IPS DF 6.9 (cell line): ENCODE results near the gene CDKN2AIP.

Experiments
- DNase-seq: peaks from one replicate; pipeline ENCODE4 v3.0.0-alpha.2; 2013; ENCODE audit warnings: low read depth, low spot score
- H3K27ac ChIP-seq: one replicate; pipeline ENCODE4 v1.5.1; 2013; ENCODE audit warnings: low read length, control low read depth
- H3K27me3 ChIP-seq: 2 replicates; pipeline ENCODE4 v1.6.1; 2013; ENCODE audit warnings: mild to moderate bottlenecking, low read length; ENCODE audit not compliant: control insufficient read depth, insufficient read depth
- H3K36me3 ChIP-seq: 2 replicates; pipeline ENCODE4 v1.6.1; 2013; ENCODE audit warnings: low read length; ENCODE audit not compliant: control insufficient read depth, insufficient read depth
- H3K4me1 ChIP-seq: 2 replicates; pipeline ENCODE4 v1.6.1; 2013; ENCODE audit warnings: low read length; ENCODE audit not compliant: control insufficient read depth, insufficient read depth
- H3K4me3 ChIP-seq: 2 replicates; pipeline ENCODE4 v1.5.1; 2013; ENCODE audit warnings: mild to moderate bottlenecking, low read length
- H3K9me3 ChIP-seq: 2 replicates; pipeline ENCODE4 v1.6.1; 2013; ENCODE audit warnings: low read length, inconsistent platforms; ENCODE audit not compliant: control insufficient read depth, insufficient read depth
- WGBS: extraction: QIAGEN DNeasy Blood & Tissue Kit; methylation state at CpG from one replicate; pipeline ENCODE4 v1.1.7; 2013; ENCODE audit warnings: mixed read lengths, missing lambda C conversion rate; ENCODE audit not compliant: insufficient read length, insufficient coverage; 5-methylcytosine and 5-hydroxymethylcytosine counted together

Gene CDKN2AIP

GRCh38 chr4:183493246-183493645 is 48.8 kb downstream of the CDKN2AIP start:
- Histone ChIP-seq H3K4me1 (no peaks in the 10 kb centered on the region), H3K27me3 (no peaks in the 10 kb centered on the region), H3K27ac (no peak overlapping the region), H3K9me3 (no peaks in the 10 kb centered on the region), H3K36me3 (no peaks in the 10 kb centered on the region), H3K4me3 (no peak overlapping the region)
- no peak for DNase-seq
- whole genome bisulfite sequencing = no CpG with 5 or more reads among the region's 3 CpGs

DNA sequence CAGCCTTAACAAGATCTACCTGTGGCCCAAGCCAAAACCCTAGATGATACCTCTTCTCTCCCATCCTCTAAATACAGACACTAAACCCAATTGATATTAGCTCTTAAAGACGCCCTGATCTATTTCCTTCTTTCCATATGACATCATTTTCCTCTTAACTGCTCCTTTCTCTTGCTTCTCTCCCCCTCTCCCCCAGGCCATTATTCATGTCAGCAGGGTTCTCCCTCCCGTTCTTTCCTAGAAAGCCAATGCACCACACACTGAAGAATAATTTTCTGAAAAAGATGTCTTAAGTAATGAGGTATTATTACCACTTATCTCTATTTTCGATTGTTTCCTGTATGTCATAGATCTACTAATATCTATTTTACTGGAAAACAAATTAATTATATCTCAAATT is 50.7 kb downstream of the CDKN2AIP start:
- Histone ChIP-seq H3K4me3 (no peak overlapping the region), H3K27me3 (no peaks in the 10 kb centered on the region), H3K9me3 (no peaks in the 10 kb centered on the region), H3K27ac (no peak overlapping the region), H3K4me1 (no peaks in the 10 kb centered on the region), H3K36me3 (no peaks in the 10 kb centered on the region)
- DNase-seq = no peak
- no CpG with 5 or more reads among the region's 3 CpGs for WGBS
